ENCODE measurements around the gene MAP7. TPM values are rescaled to one million over a fixed set of nuclear protein-coding genes. Genes with fewer than 3 reads are reported as not detected.

The MAP7 gene
- total and polyA plus RNA-seq, 2 experiments from 2014 or later, result 44.7 to 49.2 TPM

DNA sequence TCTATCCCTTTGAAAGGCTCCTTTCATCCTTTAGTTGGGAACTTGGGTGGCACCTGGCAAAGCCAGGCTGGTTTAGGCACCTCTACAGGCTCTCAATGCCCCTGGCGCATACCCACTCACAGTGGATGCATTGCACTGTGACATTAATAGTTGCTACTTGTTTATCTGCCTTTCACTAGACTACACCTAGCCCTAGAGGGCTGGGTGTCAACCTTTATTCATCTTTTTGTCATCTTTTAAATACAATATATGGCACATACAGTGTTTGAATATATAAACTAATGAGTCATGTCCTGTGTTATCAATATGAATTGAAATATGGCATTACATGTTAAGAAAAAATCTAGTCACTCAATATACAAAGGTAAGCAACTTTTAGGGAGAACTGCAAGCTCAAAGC lies 140.6 kb downstream of the MAP7 start:
- peak overlapping the region; percentile 70; the same call in 1 of the 2 replicates for H3K27ac Mint-ChIP-seq
- no peak overlapping the region for H3K27ac ChIP-seq (ENCODE audit: low read depth)

More for the DNA sequence above, 140.6 kb downstream of the MAP7 start:
- H3F3A ChIP-seq (replicated peaks; ENCODE audit: low read depth), result no peaks in the 10 kb centered on the region
- H3K9me2 ChIP-seq (ENCODE audit: insufficient read depth), result no peaks in the 10 kb centered on the region
- no peak overlapping the region for H3K4me2 ChIP-seq
- H3K36me3 Mint-ChIP-seq (ENCODE audit: low read depth), result peaks cover 6% of the 10 kb centered on the region; the same call in 2 of the 3 replicates
- no peak overlapping the region for H3K4me3 Mint-ChIP-seq
- no peaks in the 10 kb centered on the region; the same call in 1 of the 2 replicates for H3K79me2 ChIP-seq (replicated peaks; ENCODE audit: insufficient read depth)
- no peak overlapping the region for H2AFZ ChIP-seq
- no peak overlapping the region for H3K4me3 ChIP-seq
- no peaks in the 10 kb centered on the region for H3K36me3 ChIP-seq (ENCODE audit: insufficient read depth)
- H3K4me1 ChIP-seq (ENCODE audit: insufficient read depth), result peaks cover 8% of the 10 kb centered on the region
- no peaks in the 10 kb centered on the region for H3K27me3 Mint-ChIP-seq (ENCODE audit: insufficient read depth, low read depth, poor library complexity)
- H3K27me3 ChIP-seq (ENCODE audit: insufficient read depth), result no peaks in the 10 kb centered on the region
- no peak for DNase-seq (ENCODE audit: low spot score)
- peaks cover 18% of the 10 kb centered on the region for H3K4me1 Mint-ChIP-seq
- ATAC-seq, result no peak
- no peaks in the 10 kb centered on the region for H4K20me1 ChIP-seq (replicated peaks; ENCODE audit: insufficient read depth)
- no peaks in the 10 kb centered on the region for H3K9me3 Mint-ChIP-seq
- no peak for TF ChIP-seq ZNF114 (CRISPR knock-in tag; IDR thresholded peaks at IDR 0.05)
- TF ChIP-seq NANOG (IDR thresholded peaks at IDR 0.05; ENCODE audit: borderline replicate concordance), result no peak
- TF ChIP-seq, protein P1, sequence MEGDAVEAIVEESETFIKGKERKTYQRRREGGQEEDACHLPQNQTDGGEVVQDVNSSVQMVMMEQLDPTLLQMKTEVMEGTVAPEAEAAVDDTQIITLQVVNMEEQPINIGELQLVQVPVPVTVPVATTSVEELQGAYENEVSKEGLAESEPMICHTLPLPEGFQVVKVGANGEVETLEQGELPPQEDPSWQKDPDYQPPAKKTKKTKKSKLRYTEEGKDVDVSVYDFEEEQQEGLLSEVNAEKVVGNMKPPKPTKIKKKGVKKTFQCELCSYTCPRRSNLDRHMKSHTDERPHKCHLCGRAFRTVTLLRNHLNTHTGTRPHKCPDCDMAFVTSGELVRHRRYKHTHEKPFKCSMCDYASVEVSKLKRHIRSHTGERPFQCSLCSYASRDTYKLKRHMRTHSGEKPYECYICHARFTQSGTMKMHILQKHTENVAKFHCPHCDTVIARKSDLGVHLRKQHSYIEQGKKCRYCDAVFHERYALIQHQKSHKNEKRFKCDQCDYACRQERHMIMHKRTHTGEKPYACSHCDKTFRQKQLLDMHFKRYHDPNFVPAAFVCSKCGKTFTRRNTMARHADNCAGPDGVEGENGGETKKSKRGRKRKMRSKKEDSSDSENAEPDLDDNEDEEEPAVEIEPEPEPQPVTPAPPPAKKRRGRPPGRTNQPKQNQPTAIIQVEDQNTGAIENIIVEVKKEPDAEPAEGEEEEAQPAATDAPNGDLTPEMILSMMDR (conservative IDR thresholded peaks at IDR 0.05; ENCODE audit: low read depth in 2 of 2), result no peak
- TF ChIP-seq, protein P2, sequence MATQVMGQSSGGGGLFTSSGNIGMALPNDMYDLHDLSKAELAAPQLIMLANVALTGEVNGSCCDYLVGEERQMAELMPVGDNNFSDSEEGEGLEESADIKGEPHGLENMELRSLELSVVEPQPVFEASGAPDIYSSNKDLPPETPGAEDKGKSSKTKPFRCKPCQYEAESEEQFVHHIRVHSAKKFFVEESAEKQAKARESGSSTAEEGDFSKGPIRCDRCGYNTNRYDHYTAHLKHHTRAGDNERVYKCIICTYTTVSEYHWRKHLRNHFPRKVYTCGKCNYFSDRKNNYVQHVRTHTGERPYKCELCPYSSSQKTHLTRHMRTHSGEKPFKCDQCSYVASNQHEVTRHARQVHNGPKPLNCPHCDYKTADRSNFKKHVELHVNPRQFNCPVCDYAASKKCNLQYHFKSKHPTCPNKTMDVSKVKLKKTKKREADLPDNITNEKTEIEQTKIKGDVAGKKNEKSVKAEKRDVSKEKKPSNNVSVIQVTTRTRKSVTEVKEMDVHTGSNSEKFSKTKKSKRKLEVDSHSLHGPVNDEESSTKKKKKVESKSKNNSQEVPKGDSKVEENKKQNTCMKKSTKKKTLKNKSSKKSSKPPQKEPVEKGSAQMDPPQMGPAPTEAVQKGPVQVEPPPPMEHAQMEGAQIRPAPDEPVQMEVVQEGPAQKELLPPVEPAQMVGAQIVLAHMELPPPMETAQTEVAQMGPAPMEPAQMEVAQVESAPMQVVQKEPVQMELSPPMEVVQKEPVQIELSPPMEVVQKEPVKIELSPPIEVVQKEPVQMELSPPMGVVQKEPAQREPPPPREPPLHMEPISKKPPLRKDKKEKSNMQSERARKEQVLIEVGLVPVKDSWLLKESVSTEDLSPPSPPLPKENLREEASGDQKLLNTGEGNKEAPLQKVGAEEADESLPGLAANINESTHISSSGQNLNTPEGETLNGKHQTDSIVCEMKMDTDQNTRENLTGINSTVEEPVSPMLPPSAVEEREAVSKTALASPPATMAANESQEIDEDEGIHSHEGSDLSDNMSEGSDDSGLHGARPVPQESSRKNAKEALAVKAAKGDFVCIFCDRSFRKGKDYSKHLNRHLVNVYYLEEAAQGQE (IDR thresholded peaks at IDR 0.05; ENCODE audit: unreplicated experiment), result no peak
- no peak for TF ChIP-seq EZH2phosphoT487 (IDR thresholded peaks at IDR 0.05; ENCODE audit: unreplicated experiment)
- TF ChIP-seq JUNB (IDR thresholded peaks at IDR 0.05; ENCODE audit: unreplicated experiment), result no peak
- TF ChIP-seq STAT1 (IDR thresholded peaks at IDR 0.05; ENCODE audit: unreplicated experiment), result no peak
- no peak for TF ChIP-seq EZH2 (IDR thresholded peaks at IDR 0.05; ENCODE audit: low read depth, unreplicated experiment)
- TF ChIP-seq CREB1 (CRISPR knock-in tag; IDR thresholded peaks at IDR 0.05; ENCODE audit: low read depth), result no peak
- TF ChIP-seq, protein P3, sequence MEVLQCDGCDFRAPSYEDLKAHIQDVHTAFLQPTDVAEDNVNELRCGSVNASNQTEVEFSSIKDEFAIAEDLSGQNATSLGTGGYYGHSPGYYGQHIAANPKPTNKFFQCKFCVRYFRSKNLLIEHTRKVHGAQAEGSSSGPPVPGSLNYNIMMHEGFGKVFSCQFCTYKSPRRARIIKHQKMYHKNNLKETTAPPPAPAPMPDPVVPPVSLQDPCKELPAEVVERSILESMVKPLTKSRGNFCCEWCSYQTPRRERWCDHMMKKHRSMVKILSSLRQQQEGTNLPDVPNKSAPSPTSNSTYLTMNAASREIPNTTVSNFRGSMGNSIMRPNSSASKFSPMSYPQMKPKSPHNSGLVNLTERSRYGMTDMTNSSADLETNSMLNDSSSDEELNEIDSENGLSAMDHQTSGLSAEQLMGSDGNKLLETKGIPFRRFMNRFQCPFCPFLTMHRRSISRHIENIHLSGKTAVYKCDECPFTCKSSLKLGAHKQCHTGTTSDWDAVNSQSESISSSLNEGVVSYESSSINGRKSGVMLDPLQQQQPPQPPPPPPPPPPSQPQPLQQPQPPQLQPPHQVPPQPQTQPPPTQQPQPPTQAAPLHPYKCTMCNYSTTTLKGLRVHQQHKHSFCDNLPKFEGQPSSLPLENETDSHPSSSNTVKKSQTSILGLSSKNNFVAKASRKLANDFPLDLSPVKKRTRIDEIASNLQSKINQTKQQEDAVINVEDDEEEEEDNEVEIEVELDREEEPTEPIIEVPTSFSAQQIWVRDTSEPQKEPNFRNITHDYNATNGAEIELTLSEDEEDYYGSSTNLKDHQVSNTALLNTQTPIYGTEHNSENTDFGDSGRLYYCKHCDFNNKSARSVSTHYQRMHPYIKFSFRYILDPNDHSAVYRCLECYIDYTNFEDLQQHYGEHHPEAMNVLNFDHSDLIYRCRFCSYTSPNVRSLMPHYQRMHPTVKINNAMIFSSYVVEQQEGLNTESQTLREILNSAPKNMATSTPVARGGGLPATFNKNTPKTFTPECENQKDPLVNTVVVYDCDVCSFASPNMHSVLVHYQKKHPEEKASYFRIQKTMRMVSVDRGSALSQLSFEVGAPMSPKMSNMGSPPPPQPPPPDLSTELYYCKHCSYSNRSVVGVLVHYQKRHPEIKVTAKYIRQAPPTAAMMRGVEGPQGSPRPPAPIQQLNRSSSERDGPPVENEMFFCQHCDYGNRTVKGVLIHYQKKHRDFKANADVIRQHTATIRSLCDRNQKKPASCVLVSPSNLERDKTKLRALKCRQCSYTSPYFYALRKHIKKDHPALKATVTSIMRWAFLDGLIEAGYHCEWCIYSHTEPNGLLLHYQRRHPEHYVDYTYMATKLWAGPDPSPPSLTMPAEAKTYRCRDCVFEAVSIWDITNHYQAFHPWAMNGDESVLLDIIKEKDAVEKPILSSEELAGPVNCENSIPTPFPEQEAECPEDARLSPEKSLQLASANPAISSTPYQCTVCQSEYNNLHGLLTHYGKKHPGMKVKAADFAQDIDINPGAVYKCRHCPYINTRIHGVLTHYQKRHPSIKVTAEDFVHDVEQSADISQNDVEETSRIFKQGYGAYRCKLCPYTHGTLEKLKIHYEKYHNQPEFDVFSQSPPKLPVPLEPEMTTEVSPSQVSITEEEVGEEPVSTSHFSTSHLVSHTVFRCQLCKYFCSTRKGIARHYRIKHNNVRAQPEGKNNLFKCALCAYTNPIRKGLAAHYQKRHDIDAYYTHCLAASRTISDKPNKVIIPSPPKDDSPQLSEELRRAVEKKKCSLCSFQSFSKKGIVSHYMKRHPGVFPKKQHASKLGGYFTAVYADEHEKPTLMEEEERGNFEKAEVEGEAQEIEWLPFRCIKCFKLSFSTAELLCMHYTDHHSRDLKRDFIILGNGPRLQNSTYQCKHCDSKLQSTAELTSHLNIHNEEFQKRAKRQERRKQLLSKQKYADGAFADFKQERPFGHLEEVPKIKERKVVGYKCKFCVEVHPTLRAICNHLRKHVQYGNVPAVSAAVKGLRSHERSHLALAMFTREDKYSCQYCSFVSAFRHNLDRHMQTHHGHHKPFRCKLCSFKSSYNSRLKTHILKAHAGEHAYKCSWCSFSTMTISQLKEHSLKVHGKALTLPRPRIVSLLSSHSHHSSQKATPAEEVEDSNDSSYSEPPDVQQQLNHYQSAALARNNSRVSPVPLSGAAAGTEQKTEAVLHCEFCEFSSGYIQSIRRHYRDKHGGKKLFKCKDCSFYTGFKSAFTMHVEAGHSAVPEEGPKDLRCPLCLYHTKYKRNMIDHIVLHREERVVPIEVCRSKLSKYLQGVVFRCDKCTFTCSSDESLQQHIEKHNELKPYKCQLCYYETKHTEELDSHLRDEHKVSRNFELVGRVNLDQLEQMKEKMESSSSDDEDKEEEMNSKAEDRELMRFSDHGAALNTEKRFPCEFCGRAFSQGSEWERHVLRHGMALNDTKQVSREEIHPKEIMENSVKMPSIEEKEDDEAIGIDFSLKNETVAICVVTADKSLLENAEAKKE (CRISPR knock-in tag; IDR thresholded peaks at IDR 0.05), result no peak
- TF ChIP-seq, protein P4, sequence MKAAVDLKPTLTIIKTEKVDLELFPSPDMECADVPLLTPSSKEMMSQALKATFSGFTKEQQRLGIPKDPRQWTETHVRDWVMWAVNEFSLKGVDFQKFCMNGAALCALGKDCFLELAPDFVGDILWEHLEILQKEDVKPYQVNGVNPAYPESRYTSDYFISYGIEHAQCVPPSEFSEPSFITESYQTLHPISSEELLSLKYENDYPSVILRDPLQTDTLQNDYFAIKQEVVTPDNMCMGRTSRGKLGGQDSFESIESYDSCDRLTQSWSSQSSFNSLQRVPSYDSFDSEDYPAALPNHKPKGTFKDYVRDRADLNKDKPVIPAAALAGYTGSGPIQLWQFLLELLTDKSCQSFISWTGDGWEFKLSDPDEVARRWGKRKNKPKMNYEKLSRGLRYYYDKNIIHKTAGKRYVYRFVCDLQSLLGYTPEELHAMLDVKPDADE (IDR thresholded peaks at IDR 0.05), result no peak
- TF ChIP-seq ZNF331 (CRISPR knock-in tag; IDR thresholded peaks at IDR 0.05; ENCODE audit: low read depth), result no peak
- no peak for TF ChIP-seq POLR2AphosphoS5 (IDR thresholded peaks at IDR 0.05; ENCODE audit: low read depth)
